SK-N-SH treated with all-trans-retinoic acid at 6 μM for 48 hours (cell line): ENCODE results near the gene TMEM238L.

Source experiments
- CREB5 ChIP-seq: fragments of 250-450 bp; sonication (Bioruptor Pico); IDR thresholded peaks from 2 replicates; pipeline ENCODE4 v1.5.1; 2020; ENCODE audit warnings: low read depth, mild to moderate bottlenecking, moderate library complexity
- PATZ1 ChIP-seq: fragments of 250-450 bp; sonication (Bioruptor Pico); IDR thresholded peaks from 2 replicates; pipeline ENCODE4 v1.8.0; 2020; ENCODE audit warnings: mild to moderate bottlenecking, moderate library complexity, borderline replicate concordance
- POU6F1 ChIP-seq: fragments of 250-450 bp; sonication (Bioruptor Pico); IDR thresholded peaks from 2 replicates; pipeline ENCODE4 v1.8.0; 2021; ENCODE audit warnings: low read depth, mild to moderate bottlenecking, moderate library complexity, borderline replicate concordance
- SNAI2 ChIP-seq: fragments of 250-450 bp; sonication (Bioruptor Pico); IDR thresholded peaks from 2 replicates; pipeline ENCODE4 v1.5.0; 2020; ENCODE audit warnings: mild to moderate bottlenecking, moderate library complexity
- TOX ChIP-seq: fragments of 250-450 bp; sonication (Bioruptor Pico); IDR thresholded peaks from 2 replicates; pipeline ENCODE4 v1.8.0; 2021; ENCODE audit warnings: mild to moderate bottlenecking, moderate library complexity, borderline replicate concordance
- TSHZ2 ChIP-seq: fragments of 250-450 bp; sonication (Bioruptor Pico); IDR thresholded peaks from 2 replicates; pipeline ENCODE4 v1.5.0; 2020; ENCODE audit warnings: mild to moderate bottlenecking, moderate library complexity
- ZFP30 ChIP-seq: fragments of 450-650 bp; formaldehyde crosslinking; IDR thresholded peaks from 2 replicates; pipeline ENCODE4 v1.5.0; 2022; ENCODE audit warnings: mild to moderate bottlenecking, moderate library complexity
- ZNF8 ChIP-seq: fragments of 450-650 bp; formaldehyde crosslinking; IDR thresholded peaks from 2 replicates; pipeline ENCODE4 v1.5.0; 2020; ENCODE audit warnings: mild to moderate bottlenecking, moderate library complexity

DNA sequence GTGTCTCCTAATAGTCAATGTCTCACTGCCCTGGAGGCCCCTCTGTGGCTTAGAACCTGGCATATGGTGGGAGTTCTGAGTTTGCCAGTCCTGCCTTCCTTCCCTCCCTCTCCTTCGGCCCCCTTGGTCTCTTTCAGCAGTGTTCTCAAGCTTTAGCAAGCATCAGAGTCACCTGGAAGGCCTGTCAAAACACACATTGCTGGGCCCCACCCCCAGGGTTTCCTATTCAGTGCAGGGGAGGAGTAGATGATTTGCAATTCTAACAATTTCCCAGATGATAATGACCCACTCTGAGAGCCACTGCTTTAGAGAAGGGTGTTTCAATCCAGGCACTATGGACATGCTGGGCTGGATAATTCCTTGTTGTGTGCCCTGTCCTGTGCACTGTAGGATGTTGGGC is 47.7 kb downstream of the TMEM238L start:
- TF ChIP-seq SNAI2 (CRISPR knock-in tag) = no peak
- TF ChIP-seq ZFP30 (CRISPR knock-in tag) = no peak
- no peak for TF ChIP-seq TOX (CRISPR knock-in tag)
- no peak for TF ChIP-seq ZNF8 (CRISPR knock-in tag)
- TF ChIP-seq CREB5 (CRISPR knock-in tag) = no peak
- TF ChIP-seq PATZ1 (CRISPR knock-in tag) = no peak
- TF ChIP-seq TSHZ2 (CRISPR knock-in tag) = no peak
- no peak for TF ChIP-seq POU6F1 (CRISPR knock-in tag)
